Cardiac muscle cell (in vitro differentiated cells and primary cell): ENCODE results near the gene CPLANE2. TPM values are rescaled to one million over a fixed set of nuclear protein-coding genes. Genes with fewer than 3 reads are reported as not detected.
"Not testable (repeated sequence)": the region's sequence is repeated elsewhere in the genome, so short reads cannot be mapped to it uniquely, and the experiment has no call there.

Experiments
- DNase-seq, 2 donors: peaks; one replicate each; pipeline versions ENCODE4 v3.0.0 to v3.0.0-alpha.2; 2010 to 2017; ENCODE audit warnings: low read depth in 1 of 2, low spot score in 1 of 2
- H3K27ac ChIP-seq: fragments of 200-600 bp; sonication (generic); 2 replicates; pipeline ENCODE4 v1.5.1; 2016
- H3K27me3 ChIP-seq: fragments of 200-600 bp; sonication (generic); 2 replicates; pipeline ENCODE4 v1.6.0; 2016; ENCODE audit warnings: control low read depth
- H3K36me3 ChIP-seq: fragments of 200-600 bp; sonication (generic); 2 replicates; pipeline ENCODE4 v1.5.1; 2016; ENCODE audit warnings: control low read depth
- H3K4me1 ChIP-seq: fragments of 200-600 bp; sonication (generic); 2 replicates; pipeline ENCODE4 v1.8.1; 2017; ENCODE audit warnings: low read depth, mild to moderate bottlenecking, mixed run types
- H3K4me3 ChIP-seq: fragments of 200-600 bp; sonication (generic); 2 replicates; pipeline ENCODE4 v1.5.1; 2016; ENCODE audit warnings: mild to moderate bottlenecking
- H3K9me3 ChIP-seq: fragments of 200-600 bp; sonication (generic); 2 replicates; pipeline ENCODE4 v1.5.1; 2017; ENCODE audit warnings: low read depth, mild to moderate bottlenecking, control low read depth
- CTCF ChIP-seq: IDR thresholded peaks from 2 replicates; pipeline ENCODE4 v1.5.1; 2012; ENCODE audit warnings: low read depth, mild to moderate bottlenecking, low read length
- polyA plus RNA-seq: library from polyadenylated mRNA; unstranded; fragments of >200 nt; fragmentation: Nextera tagmentation; extraction: Ambion mirVana; gene quantifications from 2 replicates; pipeline ENCODE4 v1.2.1, GENCODE V29; 2016
- total RNA-seq: library from RNA; depleted of rRNA; stranded (reverse); fragments of >200 nt; gene quantifications from 2 replicates; pipeline ENCODE4 v1.2.3, GENCODE V29; 2016

The CPLANE2 gene
- total and polyA plus RNA-seq, 2 experiments from 2014 or later = 9.1 to 26.5 TPM

GRCh38 chr1:16248007-16248436, 11.0 kb upstream of the CPLANE2 start:
- H3K27ac ChIP-seq = peak overlapping the region; percentile 42

GRCh38 chr1:16247441-16247840, 10.5 kb upstream of the CPLANE2 start:
- DNase-seq = no peak
- no peaks in the 10 kb centered on the region for H3K27me3 ChIP-seq
- peaks cover 24% of the 10 kb centered on the region for H3K36me3 ChIP-seq
- no peak overlapping the region for H3K27ac ChIP-seq
- no peak for TF ChIP-seq CTCF
- H3K9me3 ChIP-seq = no peaks in the 10 kb centered on the region
- H3K4me1 ChIP-seq = peaks cover 22% of the 10 kb centered on the region
- no peak overlapping the region for H3K4me3 ChIP-seq

More at GRCh38 chr1:16248007-16248436, 11.0 kb upstream of the CPLANE2 start:
- H3K4me3 ChIP-seq = no peak overlapping the region
- no peaks in the 10 kb centered on the region for H3K27me3 ChIP-seq
- no peak for TF ChIP-seq CTCF
- H3K36me3 ChIP-seq = peaks cover 29% of the 10 kb centered on the region
- DNase-seq = no peak
- no peaks in the 10 kb centered on the region for H3K9me3 ChIP-seq
- peaks cover 22% of the 10 kb centered on the region for H3K4me1 ChIP-seq

GRCh38 chr1:16246961-16247360, 10.0 kb upstream of the CPLANE2 start:
- peaks cover 20% of the 10 kb centered on the region for H3K36me3 ChIP-seq
- DNase-seq = no peak
- no peak overlapping the region for H3K4me3 ChIP-seq
- TF ChIP-seq CTCF = no peak
- no peaks in the 10 kb centered on the region for H3K9me3 ChIP-seq
- H3K27ac ChIP-seq = no peak overlapping the region
- H3K27me3 ChIP-seq = no peaks in the 10 kb centered on the region
- peaks cover 22% of the 10 kb centered on the region for H3K4me1 ChIP-seq

- Histone ChIP-seq H3K4me1 (peaks cover 22% of the 10 kb centered on the region), H3K36me3 (peaks cover 12% of the 10 kb centered on the region)
- not testable (repeated sequence) for H3K9me3 ChIP-seq, H3K4me3 ChIP-seq, H3K27ac ChIP-seq, H3K27me3 ChIP-seq, DNase-seq
Observed at GRCh38 chr1:16246239-16246638, 9.3 kb upstream of the CPLANE2 start.

- Histone ChIP-seq H3K36me3 (peaks cover 6% of the 10 kb centered on the region), H3K9me3 (no peaks in the 10 kb centered on the region), H3K4me1 (peaks cover 22% of the 10 kb centered on the region), H3K27ac (no peak overlapping the region), H3K4me3 (no peak overlapping the region), H3K27me3 (no peaks in the 10 kb centered on the region)
- DNase-seq = no peak
- no peak for TF ChIP-seq CTCF
Observed at GRCh38 chr1:16245476-16246196, 8.7 kb upstream of the CPLANE2 start.

GRCh38 chr1:16244650-16245285, 7.8 kb upstream of the CPLANE2 start:
- H3K27me3 ChIP-seq = no peaks in the 10 kb centered on the region
- peaks cover 16% of the 10 kb centered on the region for H3K4me1 ChIP-seq
- no peak for TF ChIP-seq CTCF
- peaks cover 4% of the 10 kb centered on the region for H3K36me3 ChIP-seq
- no peak for DNase-seq
- H3K27ac ChIP-seq = no peak overlapping the region
- no peak overlapping the region for H3K4me3 ChIP-seq
- H3K9me3 ChIP-seq = no peaks in the 10 kb centered on the region
